ENCODE data around the gene MT1X.
"Not testable (repeated sequence)": the region's sequence is repeated elsewhere in the genome, so short reads cannot be mapped to it uniquely, and the experiment has no call there.

GRCh38 chr16:56674570-56674969 lies 7.7 kb upstream of the MT1X start:
- TF ChIP-seq, protein P1, sequence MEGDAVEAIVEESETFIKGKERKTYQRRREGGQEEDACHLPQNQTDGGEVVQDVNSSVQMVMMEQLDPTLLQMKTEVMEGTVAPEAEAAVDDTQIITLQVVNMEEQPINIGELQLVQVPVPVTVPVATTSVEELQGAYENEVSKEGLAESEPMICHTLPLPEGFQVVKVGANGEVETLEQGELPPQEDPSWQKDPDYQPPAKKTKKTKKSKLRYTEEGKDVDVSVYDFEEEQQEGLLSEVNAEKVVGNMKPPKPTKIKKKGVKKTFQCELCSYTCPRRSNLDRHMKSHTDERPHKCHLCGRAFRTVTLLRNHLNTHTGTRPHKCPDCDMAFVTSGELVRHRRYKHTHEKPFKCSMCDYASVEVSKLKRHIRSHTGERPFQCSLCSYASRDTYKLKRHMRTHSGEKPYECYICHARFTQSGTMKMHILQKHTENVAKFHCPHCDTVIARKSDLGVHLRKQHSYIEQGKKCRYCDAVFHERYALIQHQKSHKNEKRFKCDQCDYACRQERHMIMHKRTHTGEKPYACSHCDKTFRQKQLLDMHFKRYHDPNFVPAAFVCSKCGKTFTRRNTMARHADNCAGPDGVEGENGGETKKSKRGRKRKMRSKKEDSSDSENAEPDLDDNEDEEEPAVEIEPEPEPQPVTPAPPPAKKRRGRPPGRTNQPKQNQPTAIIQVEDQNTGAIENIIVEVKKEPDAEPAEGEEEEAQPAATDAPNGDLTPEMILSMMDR (conservative IDR thresholded peaks at IDR 0.05; ENCODE audit: low read depth, low read length) = not testable (repeated sequence)
- not testable (repeated sequence) for TF ChIP-seq EZH2 (IDR thresholded peaks at IDR 0.05; ENCODE audit: borderline replicate concordance, low read depth, low read length, poor library complexity, severe bottlenecking)
